Dendritic cell treated with granulocyte-macrophage colony-stimulating factor and Interleukin-4, amounts not matched to agents 40 ng/mL and 50 ng/mL, for 4 days (primary cell): ENCODE results near the gene XYLT2.
"Not testable (repeated sequence)": the region's sequence is repeated elsewhere in the genome, so short reads cannot be mapped to it uniquely, and the experiment has no call there.

ENCODE experiments used
- H3K27ac Mint-ChIP-seq: one replicate; pipeline ENCODE4 v1.8.0; 2022; ENCODE audit warnings: mild to moderate bottlenecking, mixed read lengths
- H3K27me3 Mint-ChIP-seq: one replicate; pipeline ENCODE4 v1.8.0; 2022; ENCODE audit warnings: mild to moderate bottlenecking, mixed read lengths
- H3K36me3 Mint-ChIP-seq: one replicate; pipeline ENCODE4 v1.8.0; 2022; ENCODE audit warnings: low read depth, mixed read lengths
- H3K4me1 Mint-ChIP-seq: one replicate; pipeline ENCODE4 v1.8.0; 2022; ENCODE audit warnings: low read depth, mixed read lengths
- H3K4me3 Mint-ChIP-seq: one replicate; pipeline ENCODE4 v1.8.0; 2022; ENCODE audit warnings: mild to moderate bottlenecking, moderate library complexity, mixed read lengths
- H3K9me3 Mint-ChIP-seq: one replicate; pipeline ENCODE4 v1.8.0; 2022; ENCODE audit warnings: mixed read lengths
- intact Hi-C: fragments of 100-400 bp; cut with micrococcal nuclease; formaldehyde crosslinking; loops from one replicate; pipeline ENCODE4 v1.15.0; 2022

The XYLT2 gene

DNA sequence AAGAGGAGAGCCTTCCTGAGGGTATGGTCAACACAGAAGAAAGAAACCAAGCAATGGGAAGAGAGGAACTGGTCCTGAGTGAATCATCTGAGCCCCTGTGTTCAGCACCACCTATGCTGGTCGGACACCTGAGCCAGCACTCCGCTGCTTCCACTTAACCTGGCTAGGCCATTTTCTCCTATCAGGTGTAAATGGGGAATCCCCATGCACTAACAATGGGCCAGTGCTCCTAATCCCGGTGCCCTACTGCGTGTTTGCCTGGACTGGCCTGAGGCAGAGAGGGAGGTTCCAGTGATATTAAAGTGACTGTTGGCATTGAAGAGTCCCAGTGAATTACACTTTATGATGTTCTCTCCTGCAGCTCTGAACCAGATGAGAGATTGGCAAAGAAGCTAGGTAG is 34.4 kb upstream of the XYLT2 start:
- Mint-ChIP-seq H3K27me3 (peaks cover 31% of the 10 kb centered on the region), H3K4me3 (no peak overlapping the region), H3K36me3 (no peaks in the 10 kb centered on the region), H3K9me3 (no peaks in the 10 kb centered on the region), H3K27ac (no peak overlapping the region), H3K4me1 (no peaks in the 10 kb centered on the region)
- intact Hi-C loops, result no loop called here

DNA sequence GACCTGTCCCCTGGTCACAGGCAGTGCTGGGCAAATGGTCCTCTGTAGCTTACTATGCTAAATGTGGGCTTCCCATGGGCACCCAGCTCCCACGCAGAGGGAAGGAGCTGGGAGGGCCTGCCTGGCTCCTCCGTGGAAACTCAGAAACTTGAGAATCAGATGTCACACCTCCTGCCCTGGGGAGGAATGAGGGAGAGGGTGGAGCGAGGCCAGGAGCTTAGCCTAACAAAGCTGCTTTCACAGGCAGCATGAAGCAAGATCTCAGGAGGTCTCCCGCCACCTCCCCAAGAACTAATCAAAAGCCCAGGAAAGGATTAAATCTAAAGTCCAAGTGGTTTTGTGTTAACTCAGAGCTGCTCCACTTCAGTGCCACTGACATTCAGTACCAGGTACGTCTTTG is 33.6 kb upstream of the XYLT2 start:
- H3K4me3 Mint-ChIP-seq, result no peak overlapping the region
- no peak overlapping the region for H3K27ac Mint-ChIP-seq

GRCh38 chr17:50314456-50315011 is 31.4 kb upstream of the XYLT2 start:
- Mint-ChIP-seq H3K4me1 (no peaks in the 10 kb centered on the region), H3K9me3 (no peaks in the 10 kb centered on the region), H3K4me3 (no peak overlapping the region), H3K36me3 (no peaks in the 10 kb centered on the region), H3K27me3 (peaks cover 32% of the 10 kb centered on the region), H3K27ac (no peak overlapping the region)
- intact Hi-C loops, result no loop called here

More for the DNA sequence above, 33.6 kb upstream of the XYLT2 start:
- H3K4me1 Mint-ChIP-seq, result no peaks in the 10 kb centered on the region
- intact Hi-C loops, result no loop called here
- peaks cover 33% of the 10 kb centered on the region for H3K27me3 Mint-ChIP-seq
- H3K36me3 Mint-ChIP-seq, result no peaks in the 10 kb centered on the region
- no peaks in the 10 kb centered on the region for H3K9me3 Mint-ChIP-seq

DNA sequence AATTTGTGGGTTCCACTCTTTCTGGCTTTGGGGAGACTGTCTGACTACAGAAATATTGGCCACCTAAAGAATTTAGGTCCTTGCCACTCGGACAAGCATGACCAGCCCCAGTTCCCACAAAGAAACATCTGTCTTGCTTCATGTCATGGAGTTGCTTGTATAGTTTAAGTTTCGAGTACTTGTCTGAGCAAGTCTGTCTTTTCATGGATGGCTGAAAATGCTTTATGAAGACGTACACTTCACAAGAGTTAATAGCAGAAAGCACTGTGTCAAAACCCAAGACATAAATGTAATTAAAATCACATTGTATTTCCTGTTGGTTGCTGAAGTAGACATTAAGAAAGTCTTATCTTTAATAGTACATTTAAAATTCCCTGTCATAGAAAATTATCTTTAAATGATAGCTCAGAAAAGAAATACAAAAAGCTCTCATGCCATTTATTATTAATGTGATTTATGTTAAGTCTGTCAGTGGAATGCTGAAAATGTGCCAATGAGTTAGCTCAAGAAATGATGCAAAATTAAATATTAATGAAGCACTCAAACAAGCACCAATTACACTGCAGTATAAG is 29.8 kb upstream of the XYLT2 start:
- Mint-ChIP-seq H3K9me3 (no peaks in the 10 kb centered on the region), H3K4me3 (no peak overlapping the region)
- intact Hi-C loops, result no loop called here

GRCh38 chr17:50316660-50317059 is 29.3 kb upstream of the XYLT2 start:
- H3K4me1 Mint-ChIP-seq, H3K4me3 Mint-ChIP-seq, intact Hi-C loops, H3K36me3 Mint-ChIP-seq, H3K27ac Mint-ChIP-seq, H3K9me3 Mint-ChIP-seq: not testable (repeated sequence)
- peaks cover 23% of the 10 kb centered on the region for H3K27me3 Mint-ChIP-seq

More for the DNA sequence above, 29.8 kb upstream of the XYLT2 start:
- H3K4me1 Mint-ChIP-seq, result no peaks in the 10 kb centered on the region
- peaks cover 26% of the 10 kb centered on the region for H3K27me3 Mint-ChIP-seq
- H3K36me3 Mint-ChIP-seq, result no peaks in the 10 kb centered on the region
- no peak overlapping the region for H3K27ac Mint-ChIP-seq

GRCh38 chr17:50317121-50317520 is 28.8 kb upstream of the XYLT2 start:
- intact Hi-C loops, result no loop called here
- no peaks in the 10 kb centered on the region for H3K9me3 Mint-ChIP-seq
- H3K4me1 Mint-ChIP-seq, result no peaks in the 10 kb centered on the region
- no peak overlapping the region for H3K27ac Mint-ChIP-seq
- peaks cover 20% of the 10 kb centered on the region for H3K27me3 Mint-ChIP-seq
- H3K36me3 Mint-ChIP-seq, result no peaks in the 10 kb centered on the region
- H3K4me3 Mint-ChIP-seq, result no peak overlapping the region

GRCh38 chr17:50318501-50319285 is 27.2 kb upstream of the XYLT2 start:
- Mint-ChIP-seq H3K9me3 (no peaks in the 10 kb centered on the region), H3K27me3 (peaks cover 12% of the 10 kb centered on the region), H3K27ac (no peak overlapping the region), H3K4me3 (no peak overlapping the region), H3K4me1 (no peaks in the 10 kb centered on the region), H3K36me3 (no peaks in the 10 kb centered on the region)
- intact Hi-C loops, result no loop called here

DNA sequence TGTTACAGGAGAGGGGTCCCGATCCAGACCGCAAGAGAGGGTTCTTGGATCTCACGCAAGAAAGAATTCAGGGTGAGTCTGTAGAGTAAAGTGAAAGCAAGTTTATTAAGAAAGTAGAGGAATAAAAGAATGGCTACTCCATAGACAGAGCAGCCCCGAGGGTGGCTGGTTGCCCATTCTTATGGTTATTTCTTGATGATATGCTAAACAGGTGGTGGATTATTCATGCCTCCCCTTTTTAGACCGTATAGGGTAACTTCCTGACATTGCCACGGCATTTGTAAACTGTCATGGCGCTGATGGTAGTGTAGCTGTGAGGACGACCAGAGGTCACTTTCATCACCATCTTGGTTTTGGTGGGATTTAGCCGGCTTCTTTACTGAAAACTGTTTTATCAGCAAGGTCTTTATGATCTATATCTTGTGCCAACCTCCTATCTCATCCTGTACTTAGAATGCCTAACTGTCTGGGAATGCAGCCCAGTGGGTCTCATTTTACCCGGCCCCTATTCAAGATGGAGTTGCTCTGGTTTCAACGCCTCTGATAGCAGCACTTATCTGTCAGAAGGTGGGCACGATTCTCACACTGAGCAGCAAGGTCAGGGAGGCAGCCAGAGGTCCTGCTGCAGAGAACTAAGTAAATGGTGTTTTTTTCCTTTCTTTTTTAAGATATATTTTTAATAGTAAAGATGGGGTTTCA is 26.5 kb upstream of the XYLT2 start:
- no peaks in the 10 kb centered on the region for H3K9me3 Mint-ChIP-seq
- no peaks in the 10 kb centered on the region for H3K36me3 Mint-ChIP-seq
- H3K27ac Mint-ChIP-seq, result no peak overlapping the region
- intact Hi-C loops, result no loop called here
- no peaks in the 10 kb centered on the region for H3K4me1 Mint-ChIP-seq
- H3K4me3 Mint-ChIP-seq, result no peak overlapping the region
- peaks cover 8% of the 10 kb centered on the region for H3K27me3 Mint-ChIP-seq

DNA sequence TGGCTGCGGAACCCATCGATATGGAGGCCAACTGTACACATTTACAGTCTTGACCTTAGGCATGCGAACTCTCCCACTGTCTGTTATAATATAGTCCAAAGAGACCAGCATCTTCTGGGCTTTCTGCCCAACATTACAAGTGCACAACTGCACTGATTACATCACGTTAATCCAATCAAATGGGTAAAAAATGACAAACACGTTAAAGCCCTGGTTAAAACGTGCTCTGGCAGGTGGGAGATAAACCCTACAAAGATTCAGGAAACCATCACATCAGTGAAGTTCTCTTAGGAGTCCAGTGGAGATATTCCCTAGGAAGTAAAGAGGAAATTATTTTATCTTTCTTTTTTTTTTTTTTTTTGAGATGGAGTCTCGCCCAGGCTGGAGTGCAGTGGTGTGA is 23.7 kb upstream of the XYLT2 start:
- Mint-ChIP-seq H3K4me3 (no peak overlapping the region), H3K9me3 (no peaks in the 10 kb centered on the region), H3K27ac (no peak overlapping the region), H3K36me3 (no peaks in the 10 kb centered on the region), H3K27me3 (peaks cover 1% of the 10 kb centered on the region), H3K4me1 (peaks cover 6% of the 10 kb centered on the region)
- intact Hi-C loops, result no loop called here

GRCh38 chr17:50323060-50323459 is 22.9 kb upstream of the XYLT2 start:
- intact Hi-C loops, result no loop called here

DNA sequence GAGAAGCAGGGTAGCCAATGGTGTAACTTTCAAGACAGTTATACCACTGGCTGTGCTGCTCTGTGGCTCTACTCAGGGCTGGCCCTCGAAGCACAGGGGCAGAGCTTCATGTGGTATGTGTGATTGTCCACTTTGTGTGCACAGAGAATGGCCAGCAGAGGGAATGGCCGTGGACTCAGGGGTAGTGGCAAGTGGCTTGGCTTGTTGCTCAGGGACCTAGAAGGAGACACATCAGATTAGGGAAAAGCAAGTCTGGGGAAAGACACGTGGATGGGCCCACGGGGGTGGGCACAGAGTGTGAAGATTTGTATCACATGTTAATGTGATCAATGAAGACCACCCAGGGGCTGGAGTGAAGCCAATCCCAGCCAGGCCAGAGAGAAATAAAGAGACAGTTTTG is 20.0 kb upstream of the XYLT2 start:
- no peaks in the 10 kb centered on the region for H3K36me3 Mint-ChIP-seq
- H3K27me3 Mint-ChIP-seq, result peaks cover 2% of the 10 kb centered on the region
- no peak overlapping the region for H3K27ac Mint-ChIP-seq
- no peaks in the 10 kb centered on the region for H3K9me3 Mint-ChIP-seq
- H3K4me1 Mint-ChIP-seq, result peaks cover 16% of the 10 kb centered on the region
- no peak overlapping the region for H3K4me3 Mint-ChIP-seq
- intact Hi-C loops, result no loop called here

More at GRCh38 chr17:50323060-50323459, 22.9 kb upstream of the XYLT2 start:
- no peak overlapping the region for H3K4me3 Mint-ChIP-seq
- peaks cover 6% of the 10 kb centered on the region for H3K4me1 Mint-ChIP-seq
- H3K27me3 Mint-ChIP-seq, result peaks cover 1% of the 10 kb centered on the region
- H3K9me3 Mint-ChIP-seq, result no peaks in the 10 kb centered on the region
- H3K36me3 Mint-ChIP-seq, result no peaks in the 10 kb centered on the region
- no peak overlapping the region for H3K27ac Mint-ChIP-seq

GRCh38 chr17:50326831-50327364 is 19.0 kb upstream of the XYLT2 start:
- intact Hi-C loops, result no loop called here
- peaks cover 2% of the 10 kb centered on the region for H3K27me3 Mint-ChIP-seq
- H3K9me3 Mint-ChIP-seq, result no peaks in the 10 kb centered on the region
- no peaks in the 10 kb centered on the region for H3K36me3 Mint-ChIP-seq
- H3K27ac Mint-ChIP-seq, result no peak overlapping the region
- H3K4me3 Mint-ChIP-seq, result no peak overlapping the region
- H3K4me1 Mint-ChIP-seq, result peaks cover 16% of the 10 kb centered on the region

DNA sequence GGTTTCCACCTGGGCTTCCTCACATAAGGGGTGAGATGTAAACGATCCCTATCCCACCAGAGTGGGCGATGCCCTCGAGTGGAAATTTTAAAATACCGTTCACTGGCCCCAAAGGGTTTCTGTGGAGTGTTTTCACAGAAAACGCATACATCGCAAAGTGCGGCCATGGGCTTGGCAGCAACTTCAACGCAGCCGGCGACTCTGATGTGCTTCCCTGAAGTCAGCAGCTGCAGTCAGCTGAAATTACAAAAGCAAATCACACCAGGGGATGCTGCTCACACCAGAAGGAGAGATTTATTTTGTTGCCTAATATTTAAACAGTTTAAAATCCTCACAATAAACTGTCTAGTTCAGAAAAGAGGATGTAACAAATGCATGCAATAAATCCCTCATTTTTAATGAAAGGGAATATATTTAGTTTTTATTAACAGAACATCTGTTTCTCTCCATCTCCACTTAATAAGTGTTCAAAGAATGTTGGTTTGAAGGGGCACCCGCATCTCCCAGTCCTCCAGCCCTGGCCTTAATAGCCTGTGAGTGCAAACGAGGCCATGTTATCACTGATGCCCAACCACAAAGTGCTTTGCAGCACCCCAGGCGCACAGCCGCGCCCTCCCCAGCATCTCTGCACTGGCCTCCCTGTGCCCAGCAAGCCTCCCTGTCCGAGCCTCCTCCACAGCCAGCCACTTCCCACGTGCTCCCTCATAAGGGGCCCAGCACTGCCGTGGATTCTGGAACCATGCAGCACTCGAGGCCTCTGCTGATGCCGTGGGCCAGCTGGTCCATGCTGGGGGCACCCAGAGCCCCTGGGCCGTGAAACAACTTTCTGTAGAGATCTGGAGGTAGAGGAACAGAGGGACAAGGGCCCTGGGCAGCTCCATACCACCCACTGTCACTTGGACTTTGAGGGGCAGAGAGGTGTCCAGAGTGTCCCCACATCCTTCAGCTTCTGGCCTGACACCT is 17.3 kb upstream of the XYLT2 start:
- peaks cover 9% of the 10 kb centered on the region for H3K27me3 Mint-ChIP-seq
- no peak overlapping the region for H3K27ac Mint-ChIP-seq
- no peaks in the 10 kb centered on the region for H3K9me3 Mint-ChIP-seq
- no peak overlapping the region for H3K4me3 Mint-ChIP-seq
- H3K4me1 Mint-ChIP-seq, result peaks cover 31% of the 10 kb centered on the region
- no peaks in the 10 kb centered on the region for H3K36me3 Mint-ChIP-seq
- intact Hi-C loops, result no loop called here
